Muscle of leg (tissue), 11 donors: ENCODE data around the gene PRKD1. TPM values are rescaled to one million over a fixed set of nuclear protein-coding genes. Genes with fewer than 3 reads are reported as not detected.
"Not testable (repeated sequence)": the region's sequence is repeated elsewhere in the genome, so short reads cannot be mapped to it uniquely, and the experiment has no call there.

Experiments
- DNase-seq: peaks from one replicate; pipeline ENCODE4 v3.0.0; 2013
- H3K27ac ChIP-seq: one replicate; pipeline ENCODE4 v1.5.1; 2013; ENCODE audit warnings: mild to moderate bottlenecking, low read length, control low read depth
- H3K27me3 ChIP-seq: one replicate; pipeline ENCODE4 v1.6.1; 2013; ENCODE audit warnings: low read length; ENCODE audit not compliant: control insufficient read depth, insufficient read depth
- H3K36me3 ChIP-seq: one replicate; pipeline ENCODE4 v1.6.1; 2013; ENCODE audit warnings: low read length; ENCODE audit not compliant: control insufficient read depth, insufficient read depth
- H3K4me1 ChIP-seq: one replicate; pipeline ENCODE4 v1.6.1; 2013; ENCODE audit warnings: low read length; ENCODE audit not compliant: control insufficient read depth, insufficient read depth
- H3K4me3 ChIP-seq: one replicate; pipeline ENCODE4 v1.5.1; 2013; ENCODE audit warnings: low read length, control low read depth
- H3K9me3 ChIP-seq: replicated peaks from 2 replicates; pipeline ENCODE4 v1.6.1; 2013; ENCODE audit warnings: low read depth, low read length; ENCODE audit not compliant: control insufficient read depth
- WGBS: methylation state at CpG from one replicate; pipeline ENCODE4 v1.1.5; 2013; ENCODE audit warnings: missing lambda C conversion rate; ENCODE audit not compliant: insufficient coverage; 5-methylcytosine and 5-hydroxymethylcytosine counted together
- polyA plus RNA-seq, 8 donors: library from polyadenylated mRNA; unstranded; fragments of 120-200 nt; gene quantifications; one replicate each; pipeline versions ENCODE4 v1.2.1 to v1.2.3, GENCODE V29; 2013; ENCODE audit warnings: inconsistent platforms in 1 of 8, low replicate concordance in 1 of 8; ENCODE audit not compliant: insufficient read length in 8 of 8, insufficient read depth in 1 of 8
- total RNA-seq: library from RNA; stranded (reverse); fragments of 120-200 nt; gene quantifications from one replicate; pipeline ENCODE4 v1.2.4, GENCODE V29; 2013

PRKD1 gene
- total and polyA plus RNA-seq, 9 donors, result 14.0 to 31.2 (median 22.4) TPM

GRCh38 chr14:29783556-29783955 lies 144.1 kb downstream of the PRKD1 start:
- Histone ChIP-seq H3K4me3 (no peak overlapping the region), H3K36me3 (no peaks in the 10 kb centered on the region), H3K9me3 (peaks cover 6% of the 10 kb centered on the region), H3K27me3 (no peaks in the 10 kb centered on the region), H3K27ac (no peak overlapping the region), H3K4me1 (no peaks in the 10 kb centered on the region)
- WGBS, result no CpG with 5 or more reads among the region's 3 CpGs
- no peak for DNase-seq

DNA sequence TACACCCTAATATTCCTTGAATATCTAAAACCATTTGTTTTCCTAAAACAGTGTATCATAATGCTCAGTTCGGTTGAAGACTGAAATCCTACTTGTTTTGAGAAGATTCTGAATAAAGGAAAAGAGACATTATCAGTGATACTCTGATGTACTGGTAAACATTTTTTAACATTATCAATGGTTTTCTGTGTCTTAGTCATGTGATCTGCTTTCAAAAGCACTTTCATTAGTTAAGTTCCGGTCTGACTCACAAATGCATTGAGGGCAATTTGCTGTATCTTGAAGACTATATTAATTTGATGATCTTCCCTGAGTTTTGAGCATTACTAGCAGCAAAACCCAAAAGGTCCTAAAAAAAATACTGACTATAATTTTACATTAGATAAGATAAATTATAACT lies 145.6 kb downstream of the PRKD1 start:
- H3K27ac ChIP-seq, result no peak overlapping the region
- no peak overlapping the region for H3K4me3 ChIP-seq
- DNase-seq, result no peak
- peaks cover 6% of the 10 kb centered on the region for H3K9me3 ChIP-seq
- no peaks in the 10 kb centered on the region for H3K27me3 ChIP-seq
- no CpG with 5 or more reads among the region's 2 CpGs for WGBS
- no peaks in the 10 kb centered on the region for H3K36me3 ChIP-seq
- H3K4me1 ChIP-seq, result no peaks in the 10 kb centered on the region

GRCh38 chr14:29777142-29777541 lies 150.5 kb downstream of the PRKD1 start:
- not testable (repeated sequence) for H3K9me3 ChIP-seq, H3K36me3 ChIP-seq, H3K4me1 ChIP-seq, DNase-seq, H3K4me3 ChIP-seq, H3K27ac ChIP-seq, H3K27me3 ChIP-seq
- WGBS, result no CpG with 5 or more reads among the region's 1 CpG

- no CpG with 5 or more reads among the region's 4 CpGs for WGBS
- H3K36me3 ChIP-seq, result no peaks in the 10 kb centered on the region
- H3K4me3 ChIP-seq, result no peak overlapping the region
- DNase-seq, result no peak
- H3K4me1 ChIP-seq, result no peaks in the 10 kb centered on the region
- peaks cover 12% of the 10 kb centered on the region for H3K9me3 ChIP-seq
- H3K27me3 ChIP-seq, result no peaks in the 10 kb centered on the region
- no peak overlapping the region for H3K27ac ChIP-seq
Observed at GRCh38 chr14:29773990-29774389, 153.7 kb downstream of the PRKD1 start.

- no peak for DNase-seq
- H3K36me3 ChIP-seq, result no peaks in the 10 kb centered on the region
- H3K9me3 ChIP-seq, result no peaks in the 10 kb centered on the region
- no peak overlapping the region for H3K4me3 ChIP-seq
- H3K4me1 ChIP-seq, result no peaks in the 10 kb centered on the region
- no CpG with 5 or more reads among the region's 2 CpGs for WGBS
- no peaks in the 10 kb centered on the region for H3K27me3 ChIP-seq
- H3K27ac ChIP-seq, result no peak overlapping the region
Observed at GRCh38 chr14:29763342-29763858, 164.2 kb downstream of the PRKD1 start.

DNA sequence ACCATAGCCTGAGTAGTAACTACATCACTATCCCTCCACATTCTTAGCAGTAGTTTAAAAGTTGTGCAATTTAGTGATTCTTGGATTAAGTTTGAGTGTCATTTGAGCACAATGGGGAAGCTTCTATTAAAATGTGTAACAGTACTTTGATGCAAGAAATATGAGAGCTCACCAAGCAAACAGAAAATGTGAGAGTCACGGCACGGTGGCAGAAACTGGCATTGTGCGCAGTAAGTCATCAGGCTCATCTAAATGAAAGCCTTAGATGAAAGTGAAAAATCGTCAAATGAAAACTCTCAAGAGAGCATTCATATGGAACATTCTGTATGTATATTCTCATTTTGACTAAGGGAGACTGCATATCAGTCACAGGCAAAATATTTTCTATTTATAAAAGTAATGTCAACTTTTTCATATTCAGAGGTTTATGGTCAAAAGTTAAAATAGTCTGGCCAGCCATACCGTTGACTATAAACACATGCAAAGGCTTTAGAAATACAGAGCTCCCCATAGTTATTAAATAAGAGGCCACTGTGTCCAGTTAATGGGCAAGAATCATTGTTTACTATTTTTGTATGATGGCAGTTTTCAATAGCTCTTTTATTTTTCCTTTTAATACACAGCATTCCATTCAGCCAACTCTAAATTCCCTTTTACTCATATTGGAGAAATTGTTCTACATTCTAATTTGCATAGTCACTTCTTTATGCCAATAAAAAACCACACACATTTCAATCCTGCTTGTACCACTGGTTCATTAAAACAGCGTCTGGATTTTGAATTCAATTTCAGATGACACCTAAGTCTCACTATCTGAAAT lies 167.9 kb downstream of the PRKD1 start:
- 57% methylated on average over 3 of the region's 6 CpGs for WGBS

DNA sequence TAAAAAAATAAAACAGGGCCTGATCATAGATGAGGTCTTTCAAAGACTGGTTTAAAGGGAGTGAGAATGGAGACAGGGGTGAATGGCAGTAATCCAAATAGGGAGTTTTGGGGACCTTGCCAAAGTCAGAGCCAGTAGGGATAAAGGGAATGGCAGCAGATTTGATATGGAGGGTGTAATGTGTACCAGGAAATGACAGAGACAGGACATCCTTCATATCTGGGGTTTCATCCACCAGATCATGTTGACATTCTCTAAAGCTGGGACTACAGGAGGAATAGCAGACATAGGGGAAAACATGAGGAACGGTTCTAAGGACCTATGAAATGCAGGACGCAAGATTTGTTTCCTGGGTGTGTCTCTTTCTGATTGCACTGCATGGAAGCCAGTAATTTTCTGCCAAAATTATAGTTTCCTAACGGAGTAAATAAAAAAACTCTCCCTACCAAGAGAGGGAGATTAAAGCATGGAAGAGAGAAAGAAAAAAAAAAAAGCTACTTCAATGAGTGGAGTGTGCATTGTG lies 169.9 kb downstream of the PRKD1 start:
- Histone ChIP-seq H3K36me3 (no peaks in the 10 kb centered on the region), H3K9me3 (no peaks in the 10 kb centered on the region), H3K27ac (no peak overlapping the region), H3K4me1 (no peaks in the 10 kb centered on the region), H3K27me3 (no peaks in the 10 kb centered on the region), H3K4me3 (no peak overlapping the region)
- no peak for DNase-seq
- WGBS, result no CpG with 5 or more reads among the region's 3 CpGs

More for the DNA sequence above, 167.9 kb downstream of the PRKD1 start:
- H3K36me3 ChIP-seq, result no peaks in the 10 kb centered on the region
- no peak overlapping the region for H3K27ac ChIP-seq
- no peaks in the 10 kb centered on the region for H3K4me1 ChIP-seq
- H3K9me3 ChIP-seq, result no peaks in the 10 kb centered on the region
- no peak overlapping the region for H3K4me3 ChIP-seq
- DNase-seq, result no peak
- H3K27me3 ChIP-seq, result no peaks in the 10 kb centered on the region

GRCh38 chr14:29757188-29757680 lies 170.4 kb downstream of the PRKD1 start:
- no peak for DNase-seq
- H3K9me3 ChIP-seq, result no peaks in the 10 kb centered on the region
- no peaks in the 10 kb centered on the region for H3K27me3 ChIP-seq
- H3K36me3 ChIP-seq, result no peaks in the 10 kb centered on the region
- no peaks in the 10 kb centered on the region for H3K4me1 ChIP-seq
- H3K27ac ChIP-seq, result no peak overlapping the region
- WGBS, result 55% methylated on average over 1 of the region's 1 CpG
- H3K4me3 ChIP-seq, result no peak overlapping the region

GRCh38 chr14:29756019-29756385 lies 171.6 kb downstream of the PRKD1 start:
- peaks cover 3% of the 10 kb centered on the region for H3K9me3 ChIP-seq
- no CpG with 5 or more reads among the region's 1 CpG for WGBS
- H3K27me3 ChIP-seq, result no peaks in the 10 kb centered on the region
- H3K36me3 ChIP-seq, result no peaks in the 10 kb centered on the region
- H3K27ac ChIP-seq, result no peak overlapping the region
- H3K4me3 ChIP-seq, result no peak overlapping the region
- no peaks in the 10 kb centered on the region for H3K4me1 ChIP-seq
- DNase-seq, result no peak

DNA sequence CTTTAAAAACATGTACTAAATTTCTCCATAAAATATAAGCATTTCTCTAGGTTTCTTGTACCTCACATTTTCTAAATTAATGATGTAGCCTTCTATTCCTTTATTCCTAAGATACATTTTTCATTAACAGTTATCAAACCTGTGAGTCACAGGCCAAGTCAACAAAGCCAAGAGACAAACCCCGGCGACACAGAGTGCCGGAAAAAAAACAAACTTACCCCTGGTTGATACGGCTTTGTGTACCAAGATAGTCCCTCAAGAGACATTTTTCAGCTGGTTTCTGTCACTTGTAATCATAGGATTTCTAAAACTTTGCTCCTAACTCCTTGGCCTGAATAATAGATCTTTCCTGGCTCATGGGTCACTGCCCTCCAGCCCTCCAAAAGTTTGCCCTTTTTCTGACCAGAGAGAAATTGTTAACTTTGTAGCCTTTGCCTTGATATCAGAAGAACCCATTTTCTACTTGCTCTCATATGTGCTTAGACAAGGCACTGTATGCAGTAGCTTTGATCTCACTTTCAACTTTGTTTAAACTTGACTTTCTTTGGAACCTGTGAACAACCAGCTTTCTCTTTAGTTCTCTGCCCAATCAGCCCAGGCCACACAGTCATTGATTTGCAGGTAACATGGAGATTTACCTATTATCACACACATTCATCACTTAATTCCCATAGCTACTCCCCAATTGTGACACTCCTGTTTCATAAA lies 172.2 kb downstream of the PRKD1 start:
- no peaks in the 10 kb centered on the region for H3K36me3 ChIP-seq
- H3K27me3 ChIP-seq, result no peaks in the 10 kb centered on the region
- no peak overlapping the region for H3K4me3 ChIP-seq
- DNase-seq, result no peak
- H3K27ac ChIP-seq, result no peak overlapping the region
- H3K9me3 ChIP-seq, result peaks cover 3% of the 10 kb centered on the region
- WGBS, result 72% methylated on average over 4 of the region's 4 CpGs
- H3K4me1 ChIP-seq, result no peaks in the 10 kb centered on the region
